HG03442 (cell line): ENCODE data around the gene AIRE.
"Not testable (repeated sequence)": the region's sequence is repeated elsewhere in the genome, so short reads cannot be mapped to it uniquely, and the experiment has no call there.

Experiments
- ATAC-seq: cut with Tn5 transposase; IDR thresholded peaks from one replicate; pipeline ENCODE4 v1.9.1; 2021; ENCODE audit warnings: mild to moderate bottlenecking, moderate library complexity; ENCODE audit not compliant: unreplicated experiment

AIRE gene

GRCh38 chr21:44334329-44335030 is 48.8 kb downstream of the AIRE start:
- ATAC-seq: no peak

- ATAC-seq: no peak
These were observed 49.8 kb downstream of the AIRE start for GRCh38 chr21:44335266-44336059.

GRCh38 chr21:44337449-44337848 is 51.8 kb downstream of the AIRE start:
- ATAC-seq: no peak

GRCh38 chr21:44337941-44338895 is 52.5 kb downstream of the AIRE start:
- ATAC-seq: no peak

- peak; percentile 85 for ATAC-seq
These were observed 53.6 kb downstream of the AIRE start, which contains the start of gene CFAP410 for GRCh38 chr21:44338971-44339910. CFAP410 (minus strand) TSS chr21:44339390; CDS start chr21:44339194, 196 bp downstream.

GRCh38 chr21:44341726-44342458 is 56.2 kb downstream of the AIRE start:
- not testable (repeated sequence) for ATAC-seq

GRCh38 chr21:44342981-44343380 is 57.3 kb downstream of the AIRE start:
- ATAC-seq: not testable (repeated sequence)

- ATAC-seq: no peak
These were observed 59.0 kb downstream of the AIRE start for GRCh38 chr21:44344541-44345183.

- no peak for ATAC-seq
These were observed 59.8 kb downstream of the AIRE start for GRCh38 chr21:44345495-44345894.

GRCh38 chr21:44347911-44348451 is 62.3 kb downstream of the AIRE start:
- no peak for ATAC-seq
